Fibroblast of lung (primary cell): ENCODE results near the gene CCNF. TPM values are rescaled to one million over a fixed set of nuclear protein-coding genes. Genes with fewer than 3 reads are reported as not detected.

ENCODE experiments used
- DNase-seq, 2 donors: peaks; one replicate each; pipeline versions ENCODE4 v3.0.0 to v3.0.0-alpha.2; 2010; ENCODE audit warnings: low read depth in 2 of 2
- H2AFZ ChIP-seq: 2 replicates; pipeline ENCODE4 v1.5.1; 2012; ENCODE audit warnings: low read length, control low read depth, inconsistent platforms
- H3K27ac ChIP-seq: 2 replicates; pipeline ENCODE4 v1.5.1; 2011; ENCODE audit warnings: low read length, control low read depth; ENCODE audit not compliant: insufficient read depth
- H3K27me3 ChIP-seq: 2 replicates; pipeline ENCODE4 v1.5.1; 2011; ENCODE audit warnings: mild to moderate bottlenecking, low read length; ENCODE audit not compliant: control insufficient read depth, insufficient read depth
- H3K36me3 ChIP-seq: 2 replicates; pipeline ENCODE4 v1.5.1; 2011; ENCODE audit warnings: low read length; ENCODE audit not compliant: control insufficient read depth, insufficient read depth
- H3K4me1 ChIP-seq: 2 replicates; pipeline ENCODE4 v1.5.1; 2011; ENCODE audit warnings: low read length; ENCODE audit not compliant: control insufficient read depth, insufficient read depth; ENCODE audit errors: extremely low read depth
- H3K4me2 ChIP-seq: 2 replicates; pipeline ENCODE4 v1.5.1; 2011; ENCODE audit warnings: low read length, control low read depth; ENCODE audit not compliant: insufficient read depth; ENCODE audit errors: extremely low read depth
- H3K4me3 ChIP-seq, 4 experiments: fragments of 200-600 bp in 1 of 4; sonication (generic) in 1 of 4; replicated peaks in 1 of 4; 2 replicates each; pipeline ENCODE4 v1.5.1; 2011 to 2016; ENCODE audit warnings: low read length in 4 of 4, low read depth in 3 of 4, mild to moderate bottlenecking in 3 of 4, control low read depth in 2 of 4, inconsistent platforms in 1 of 4, mixed read lengths in 1 of 4; ENCODE audit not compliant: insufficient read depth in 1 of 4; ENCODE audit errors: control extremely low read depth in 1 of 4
- H3K79me2 ChIP-seq: 2 replicates; pipeline ENCODE4 v1.5.1; 2012; ENCODE audit warnings: mild to moderate bottlenecking, low read length, inconsistent platforms; ENCODE audit not compliant: control insufficient read depth, insufficient read depth
- H3K9ac ChIP-seq: 2 replicates; pipeline ENCODE4 v1.5.1; 2011; ENCODE audit warnings: mild to moderate bottlenecking, low read length, control low read depth; ENCODE audit not compliant: insufficient read depth
- H3K9me3 ChIP-seq: 2 replicates; pipeline ENCODE4 v1.5.1; 2012; ENCODE audit warnings: low read depth, low read length; ENCODE audit not compliant: control insufficient read depth, insufficient read depth
- H4K20me1 ChIP-seq: 2 replicates; pipeline ENCODE4 v1.5.1; 2011; ENCODE audit warnings: low read length; ENCODE audit not compliant: control insufficient read depth, insufficient read depth; ENCODE audit errors: extremely low read depth
- CTCF ChIP-seq, 2 donors: IDR thresholded peaks in 1 of 2; conservative IDR thresholded peaks in 1 of 2; 1 replicate in 1 of 2; 2 replicates in 1 of 2; pipeline ENCODE4 v1.5.1; 2011 to 2012; ENCODE audit warnings: low read length in 2 of 2, control low read depth in 1 of 2, inconsistent platforms in 1 of 2, low read depth in 1 of 2, mild to moderate bottlenecking in 1 of 2
- EZH2 ChIP-seq: IDR thresholded peaks from 2 replicates; pipeline ENCODE4 v1.5.1; 2012; ENCODE audit warnings: low read length, control low read depth, mild to moderate bottlenecking; ENCODE audit errors: missing control alignments
- polyA plus RNA-seq, 2 donors: library from polyadenylated mRNA; depleted of rRNA in 1 of 2; stranded (reverse) in 1 of 2; unstranded in 1 of 2; fragments of >200 nt; gene quantifications; 2 replicates each; pipeline ENCODE4 v1.2.1, GENCODE V29; 2011 to 2012; ENCODE audit warnings: missing spikeins in 1 of 2
- total RNA-seq: library from RNA; depleted of rRNA; stranded (reverse); fragments of >200 nt; gene quantifications from 2 replicates; pipeline ENCODE4 v1.2.1, GENCODE V29; 2014

CCNF gene
- total and polyA plus RNA-seq, 2 donors (not counting 1 experiment from before 2014, with no cell fraction given): 3.8 to 7.3 TPM

DNA sequence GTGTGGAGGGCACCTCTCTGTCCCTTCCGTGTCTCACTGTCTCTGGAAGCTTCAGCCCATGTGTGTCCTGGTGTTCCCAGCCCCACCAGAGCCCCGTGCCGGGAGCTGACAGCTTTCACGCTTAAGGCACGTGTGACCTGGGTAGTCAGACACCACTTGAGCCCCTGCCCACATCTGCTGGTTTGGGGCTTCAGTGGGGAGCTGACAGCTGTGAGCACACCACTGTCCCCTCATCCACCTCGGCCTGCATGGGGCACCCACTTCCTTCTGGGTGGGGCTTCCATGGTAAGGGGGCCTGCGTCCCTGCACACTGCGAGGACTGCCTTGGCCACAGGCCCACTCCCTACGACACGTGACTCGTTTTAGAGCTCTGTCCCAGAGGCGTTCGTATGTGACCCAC is 28.0 kb downstream of the CCNF start:
- DNase-seq: no peak
- no peaks in the 10 kb centered on the region for H3K9me3 ChIP-seq
- H3K4me2 ChIP-seq: no peak overlapping the region
- H3K27me3 ChIP-seq: no peaks in the 10 kb centered on the region
- H3K27ac ChIP-seq: no peak overlapping the region
- no peak overlapping the region for H2AFZ ChIP-seq
- no peaks in the 10 kb centered on the region for H3K79me2 ChIP-seq
- no peaks in the 10 kb centered on the region for H4K20me1 ChIP-seq
- no peak overlapping the region for H3K4me3 ChIP-seq
- H3K36me3 ChIP-seq: peaks cover 25% of the 10 kb centered on the region
- peaks cover 3% of the 10 kb centered on the region for H3K4me1 ChIP-seq
- no peak for TF ChIP-seq EZH2
- TF ChIP-seq CTCF (conservative IDR thresholded peaks at IDR 0.05 in 1 of 2, IDR thresholded peaks at IDR 0.05 in 1 of 2; ENCODE audit: low read depth in 1 of 2, low read length in 2 of 2): no peak
- no peak overlapping the region for H3K9ac ChIP-seq

DNA sequence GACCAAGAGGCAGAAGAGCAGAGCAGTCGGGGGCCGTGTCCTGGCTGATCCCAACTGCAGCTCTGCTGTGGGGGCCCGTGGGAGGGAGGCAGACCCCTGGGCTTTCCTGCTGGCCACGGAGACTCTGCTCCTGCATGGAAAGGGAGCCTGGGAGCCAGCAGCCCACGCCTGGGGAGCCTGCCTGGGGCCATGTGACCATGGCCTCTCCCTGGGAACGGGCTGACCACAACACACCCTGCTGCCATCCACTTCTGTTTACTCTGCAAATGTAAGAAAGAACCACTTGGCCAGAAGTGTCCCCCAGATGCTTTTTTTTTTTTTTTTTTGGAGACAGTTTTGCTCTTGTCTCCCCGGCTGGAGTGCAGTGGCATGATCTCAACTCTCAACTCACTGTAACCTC is 28.7 kb downstream of the CCNF start:
- Histone ChIP-seq H3K9me3 (no peaks in the 10 kb centered on the region), H3K27me3 (no peaks in the 10 kb centered on the region), H3K4me2 (no peak overlapping the region), H3K27ac (no peak overlapping the region), H3K4me3 (no peak overlapping the region), H3K79me2 (no peaks in the 10 kb centered on the region), H4K20me1 (no peaks in the 10 kb centered on the region), H3K9ac (no peak overlapping the region), H3K4me1 (peaks cover 3% of the 10 kb centered on the region), H3K36me3 (peaks cover 23% of the 10 kb centered on the region), H2AFZ (no peak overlapping the region)
- no peak for DNase-seq
- TF ChIP-seq EZH2: no peak
- TF ChIP-seq CTCF (conservative IDR thresholded peaks at IDR 0.05 in 1 of 2, IDR thresholded peaks at IDR 0.05 in 1 of 2; ENCODE audit: low read depth in 1 of 2, low read length in 2 of 2): no peak

GRCh38 chr16:2458887-2459646 is 29.8 kb downstream of the CCNF start:
- Histone ChIP-seq H2AFZ (peak overlapping the region; percentile 83), H3K27me3 (no peaks in the 10 kb centered on the region), H3K4me3 (peak overlapping the region; percentile 53 to 72 (median 69)), H3K9ac (no peak overlapping the region), H4K20me1 (no peaks in the 10 kb centered on the region), H3K9me3 (no peaks in the 10 kb centered on the region), H3K27ac (peak overlapping the region; percentile 61), H3K4me2 (peak overlapping the region; percentile 98), H3K36me3 (peaks cover 14% of the 10 kb centered on the region), H3K79me2 (no peaks in the 10 kb centered on the region), H3K4me1 (peaks cover 3% of the 10 kb centered on the region)
- no peak for TF ChIP-seq CTCF (conservative IDR thresholded peaks at IDR 0.05 in 1 of 2, IDR thresholded peaks at IDR 0.05 in 1 of 2; ENCODE audit: low read depth in 1 of 2, low read length in 2 of 2)
- TF ChIP-seq EZH2: no peak
- no peak for DNase-seq
